ENCODE data around the gene SEMA3B.

- TF ChIP-seq EP300 (IDR thresholded peaks at IDR 0.05) (no peak), CTCF (IDR thresholded peaks at IDR 0.05) (no peak), POLR2A (IDR thresholded peaks at IDR 0.05) (no peak), POLR2AphosphoS5 (IDR thresholded peaks at IDR 0.05) (no peak)
Observed at GRCh38 chr3:50299638-50299928, 30.6 kb downstream of the SEMA3B start.

Data from gastroesophageal sphincter (tissue), 3 donors.